Activated CD4-positive, alpha-beta T cell treated with anti-CD3 and anti-CD28 coated beads, Interleukin-2, amount 50 U/mL, for 16 hours (primary cell): ENCODE data around the gene NCOR2.

Experiments
- DNase-seq: peaks from one replicate; pipeline ENCODE4 v3.0.0-alpha.2; 2020

Gene NCOR2

DNA sequence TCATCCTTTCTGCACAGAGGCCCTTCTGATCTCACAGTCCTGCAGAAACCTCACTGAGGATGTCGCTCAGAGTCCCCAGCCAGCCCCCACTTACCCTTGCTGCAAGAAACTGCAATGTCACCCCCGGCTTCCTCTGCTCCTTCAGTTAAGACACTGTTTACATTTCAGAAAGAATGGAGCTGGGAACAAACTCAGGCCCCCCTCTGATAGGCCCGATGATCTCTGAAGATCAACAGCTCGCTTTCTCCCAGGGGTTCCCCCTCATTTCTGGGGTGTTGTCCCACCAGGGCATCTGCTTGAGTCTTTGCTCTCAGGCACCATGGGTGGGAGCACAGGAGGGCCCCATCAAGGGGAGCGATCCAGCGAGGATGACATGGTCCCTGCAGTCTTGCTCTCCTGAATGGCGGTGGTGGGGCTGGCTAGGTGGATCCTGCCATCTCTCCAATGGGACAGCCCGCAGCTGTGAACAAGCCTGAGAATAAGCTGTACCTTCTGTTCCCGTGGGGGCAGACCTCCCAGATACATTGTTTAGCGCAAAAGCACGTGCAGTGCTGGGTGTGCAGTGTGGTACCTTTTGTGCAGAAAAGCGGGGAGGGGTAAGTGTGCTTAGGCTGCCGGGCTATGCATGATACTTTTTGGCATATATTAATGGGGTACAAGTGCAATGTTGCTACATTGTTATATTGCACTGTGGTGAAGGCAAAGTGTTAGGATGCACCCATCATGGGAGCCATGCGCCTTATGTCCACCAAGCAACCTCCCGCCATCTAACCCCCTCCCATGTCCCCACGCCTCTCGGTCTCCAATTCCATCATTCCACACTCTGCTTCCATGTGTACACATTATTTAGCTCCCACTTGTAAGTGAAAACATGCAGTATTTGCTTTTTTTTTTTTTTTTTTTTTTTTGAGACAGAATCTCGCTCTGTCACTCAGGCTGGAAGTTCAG lies 6.7 kb upstream of the NCOR2 start:
- no peak for DNase-seq

- DNase-seq = no peak
These were observed 4.1 kb upstream of the NCOR2 start for GRCh38 chr12:124571556-124571955.

- no peak for DNase-seq
These were observed 3.4 kb upstream of the NCOR2 start for GRCh38 chr12:124570810-124571209.

GRCh38 chr12:124569375-124570148 lies 2.1 kb upstream of the NCOR2 start:
- DNase-seq = no peak

GRCh38 chr12:124568431-124569374 lies 1.3 kb upstream of the NCOR2 start:
- DNase-seq = no peak

DNA sequence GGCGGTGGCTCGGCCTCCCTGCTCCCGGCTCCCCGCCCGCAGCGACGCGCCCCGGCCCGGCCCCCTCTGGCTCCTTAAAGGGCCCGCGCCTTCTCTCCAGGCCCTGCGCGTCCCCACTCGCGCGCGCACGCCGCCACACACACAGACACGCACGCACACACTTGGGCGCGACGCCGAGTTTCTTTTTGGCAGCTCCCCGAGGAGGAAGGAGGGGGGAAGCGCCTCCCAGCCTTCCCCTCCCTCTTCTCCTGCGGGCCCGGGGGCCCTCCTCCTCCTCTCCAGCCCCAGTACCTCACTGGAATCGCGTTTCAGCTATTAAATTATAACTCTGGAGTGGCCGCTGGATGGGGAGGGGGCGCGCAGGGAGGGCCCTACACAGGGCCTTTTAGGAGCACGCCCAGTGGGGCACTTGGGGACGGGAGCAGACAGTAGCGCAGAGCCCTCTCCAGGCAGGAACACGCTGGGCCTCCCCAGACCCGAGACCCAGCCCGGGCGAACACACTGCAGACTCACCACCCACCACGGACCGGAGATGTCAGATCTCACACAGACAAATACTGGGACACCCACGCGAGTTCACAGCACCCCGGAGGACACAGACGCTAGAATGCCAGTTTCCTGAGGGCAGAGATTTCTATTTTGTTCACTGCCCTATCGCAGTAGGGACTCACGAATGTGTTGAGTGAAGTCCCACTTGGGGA lies 411 bp upstream of the NCOR2 start:
- peak; percentile 83 for DNase-seq

GRCh38 chr12:124566161-124566996 lies 1.0 kb downstream of the NCOR2 start:
- peak; percentile 65 for DNase-seq

DNA sequence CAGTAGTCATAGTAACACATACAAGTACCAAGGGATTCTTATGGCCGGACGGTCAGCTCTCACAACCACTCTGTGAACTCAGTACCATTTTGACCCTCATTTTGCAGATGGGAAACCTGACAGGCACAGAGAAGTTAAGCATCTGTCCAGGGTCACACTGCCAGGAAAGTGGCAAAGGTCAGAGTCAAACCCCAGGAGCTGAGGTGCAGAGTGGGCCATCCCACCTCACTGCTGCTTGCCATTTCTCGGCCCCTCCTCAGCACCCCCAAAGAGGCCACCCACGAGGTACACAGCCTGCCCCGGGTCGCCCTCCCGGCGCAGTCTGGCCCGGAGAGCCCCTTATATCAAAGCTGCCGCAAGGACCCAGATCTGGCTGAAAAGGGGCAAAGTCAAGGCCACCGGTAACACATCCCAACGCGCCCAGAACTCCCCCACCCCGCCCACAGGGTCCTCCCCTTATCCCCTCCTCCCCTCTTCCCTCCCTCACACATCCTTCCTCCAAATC lies 1.7 kb downstream of the NCOR2 start:
- DNase-seq = no peak

GRCh38 chr12:124564971-124565491 lies 2.4 kb downstream of the NCOR2 start:
- no peak for DNase-seq

DNA sequence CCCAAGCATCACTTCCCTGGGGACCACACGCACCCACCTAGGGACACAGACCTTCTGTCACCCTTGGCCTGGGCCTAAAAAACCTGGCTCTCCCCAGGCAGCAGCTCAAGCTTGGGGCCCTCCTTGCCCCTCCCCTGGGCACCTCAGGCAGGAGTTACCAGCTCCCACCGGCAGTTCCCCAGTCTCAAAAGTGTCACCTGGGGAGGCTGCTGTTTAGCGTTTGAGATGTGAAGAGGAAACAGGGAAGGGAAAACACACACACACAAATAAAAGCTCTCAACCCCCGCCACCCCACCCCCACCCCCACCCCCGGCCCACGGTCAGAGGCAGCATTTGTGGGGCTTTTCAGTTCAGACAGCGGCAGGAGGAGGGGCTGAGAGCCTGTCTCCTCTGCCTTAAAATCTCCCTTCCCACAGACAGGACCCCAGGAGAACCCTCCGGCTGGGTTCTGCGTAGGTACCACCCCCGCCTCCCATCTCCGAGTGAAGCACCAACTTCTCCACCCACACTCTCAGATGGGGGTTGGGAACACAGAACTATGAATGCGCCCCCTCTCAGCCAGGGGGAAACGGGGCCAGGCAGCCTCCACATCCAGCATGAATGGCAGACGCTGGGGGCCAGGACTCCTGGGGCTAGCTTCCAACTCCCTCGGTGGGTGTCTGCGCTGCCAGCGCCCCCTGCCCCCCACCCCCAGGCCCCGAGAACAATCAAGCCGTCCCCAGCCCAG lies 3.0 kb downstream of the NCOR2 start:
- no peak for DNase-seq

DNA sequence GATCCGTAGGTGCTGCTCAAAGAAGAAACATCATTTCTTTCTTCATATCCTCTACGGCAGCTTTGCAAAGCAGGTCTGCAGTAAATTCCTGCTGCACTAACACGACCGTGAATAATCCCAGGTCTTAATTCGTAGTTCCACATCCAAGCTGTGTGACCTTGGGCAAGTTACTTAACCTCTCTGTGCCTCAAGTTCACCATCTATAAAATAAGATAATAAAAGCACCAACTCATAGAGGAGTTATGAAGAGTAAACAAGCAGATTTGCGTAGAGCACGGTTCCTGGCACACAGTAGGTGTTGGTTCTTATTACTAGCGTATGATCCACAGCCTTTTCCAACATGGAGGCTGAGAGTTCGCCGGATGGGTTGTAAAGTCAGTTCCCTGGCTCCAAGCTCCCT lies 3.6 kb downstream of the NCOR2 start:
- no peak for DNase-seq

- no peak for DNase-seq
These were observed 4.0 kb downstream of the NCOR2 start for GRCh38 chr12:124563401-124563800.

GRCh38 chr12:124562796-124563181 lies 4.6 kb downstream of the NCOR2 start:
- DNase-seq = no peak

- no peak for DNase-seq
These were observed 5.2 kb downstream of the NCOR2 start for GRCh38 chr12:124562018-124562795.

- DNase-seq = no peak
These were observed 6.2 kb downstream of the NCOR2 start for GRCh38 chr12:124561231-124561630.

GRCh38 chr12:124560146-124560890 lies 7.1 kb downstream of the NCOR2 start:
- DNase-seq = no peak

DNA sequence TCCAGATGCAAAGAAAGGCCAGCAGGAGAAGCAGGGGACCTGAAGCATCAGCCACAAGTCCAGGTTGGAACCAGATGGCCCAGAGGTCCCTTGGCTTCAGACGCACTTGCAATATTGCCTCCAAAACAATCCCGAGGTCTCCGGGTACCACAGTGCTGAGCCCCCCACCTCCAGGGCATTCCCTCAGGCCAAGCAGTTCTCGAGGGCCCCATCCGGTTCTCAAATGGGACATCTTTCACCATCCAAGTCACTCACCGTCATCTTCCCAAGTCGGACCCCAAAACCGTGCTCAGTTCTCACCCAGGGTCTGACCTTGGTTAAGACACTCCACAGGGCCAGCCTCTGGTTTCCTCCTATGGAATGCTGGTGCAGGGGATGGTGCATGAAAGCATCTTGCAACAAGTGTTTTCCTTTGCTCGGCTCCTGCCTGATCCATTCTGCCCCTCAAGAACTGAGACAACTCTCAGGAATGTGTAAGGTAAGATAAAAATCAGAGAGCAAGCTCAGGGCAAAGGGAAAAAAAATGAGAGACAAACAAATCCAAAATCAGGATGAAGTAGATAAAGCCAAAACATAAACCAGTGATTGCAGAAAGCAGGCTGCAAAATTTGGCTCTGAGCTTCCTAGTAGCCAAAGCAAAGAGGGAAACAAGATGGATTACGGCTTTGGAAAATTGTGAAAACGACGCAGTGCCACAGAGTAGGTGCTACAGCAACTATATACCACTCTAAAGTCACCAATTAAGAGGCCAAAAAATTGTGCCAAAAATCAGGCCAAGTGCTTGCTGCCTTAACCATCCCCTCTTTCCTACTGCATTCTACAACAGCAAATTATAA lies 8.0 kb downstream of the NCOR2 start:
- no peak for DNase-seq

GRCh38 chr12:124558313-124558712 lies 9.1 kb downstream of the NCOR2 start:
- DNase-seq = no peak
